GM10266 (cell line): ENCODE measurements around the gene MZT1.

Experiments used
- DNase-seq: peaks from one replicate; pipeline ENCODE4 v3.0.0; 2012; ENCODE audit errors: extremely low spot score
- TF ChIP-seq, protein P1 (sequence below): IDR thresholded peaks from 2 replicates; pipeline ENCODE4 v1.5.1; 2012; ENCODE audit warnings: mild to moderate bottlenecking, low read depth; ENCODE audit not compliant: control insufficient read depth, insufficient read depth; ENCODE audit errors: missing control alignments

Gene MZT1

DNA sequence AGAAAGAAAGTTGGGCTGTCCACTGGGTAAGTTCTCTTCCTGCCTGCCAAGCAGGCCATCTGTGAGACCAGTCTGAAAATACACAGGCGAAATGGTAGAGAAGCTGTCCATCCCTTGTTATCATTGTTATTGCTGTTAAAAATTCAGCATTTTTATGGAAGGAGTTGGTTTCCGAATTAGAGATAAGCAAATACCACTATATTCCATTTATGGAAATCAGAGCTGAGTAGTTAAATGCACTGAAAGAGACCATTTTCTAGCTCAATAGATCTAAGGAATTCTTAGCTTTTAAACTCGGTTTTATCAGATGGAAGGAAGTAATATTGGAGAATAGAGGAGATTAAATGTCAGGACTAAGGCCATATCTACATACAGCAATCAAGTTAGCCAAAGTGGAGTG lies 40.7 kb downstream of the MZT1 start:
- DNase-seq: no peak
- TF ChIP-seq, protein P1, sequence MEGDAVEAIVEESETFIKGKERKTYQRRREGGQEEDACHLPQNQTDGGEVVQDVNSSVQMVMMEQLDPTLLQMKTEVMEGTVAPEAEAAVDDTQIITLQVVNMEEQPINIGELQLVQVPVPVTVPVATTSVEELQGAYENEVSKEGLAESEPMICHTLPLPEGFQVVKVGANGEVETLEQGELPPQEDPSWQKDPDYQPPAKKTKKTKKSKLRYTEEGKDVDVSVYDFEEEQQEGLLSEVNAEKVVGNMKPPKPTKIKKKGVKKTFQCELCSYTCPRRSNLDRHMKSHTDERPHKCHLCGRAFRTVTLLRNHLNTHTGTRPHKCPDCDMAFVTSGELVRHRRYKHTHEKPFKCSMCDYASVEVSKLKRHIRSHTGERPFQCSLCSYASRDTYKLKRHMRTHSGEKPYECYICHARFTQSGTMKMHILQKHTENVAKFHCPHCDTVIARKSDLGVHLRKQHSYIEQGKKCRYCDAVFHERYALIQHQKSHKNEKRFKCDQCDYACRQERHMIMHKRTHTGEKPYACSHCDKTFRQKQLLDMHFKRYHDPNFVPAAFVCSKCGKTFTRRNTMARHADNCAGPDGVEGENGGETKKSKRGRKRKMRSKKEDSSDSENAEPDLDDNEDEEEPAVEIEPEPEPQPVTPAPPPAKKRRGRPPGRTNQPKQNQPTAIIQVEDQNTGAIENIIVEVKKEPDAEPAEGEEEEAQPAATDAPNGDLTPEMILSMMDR: no peak

GRCh38 chr13:72680353-72680752 lies 47.1 kb downstream of the MZT1 start:
- TF ChIP-seq, protein P1: no peak
- no peak for DNase-seq

GRCh38 chr13:72678312-72678711 lies 49.1 kb downstream of the MZT1 start:
- TF ChIP-seq, protein P1: no peak
- DNase-seq: no peak

GRCh38 chr13:72677431-72677830 lies 50.0 kb downstream of the MZT1 start:
- DNase-seq: no peak
- TF ChIP-seq, protein P1: no peak

DNA sequence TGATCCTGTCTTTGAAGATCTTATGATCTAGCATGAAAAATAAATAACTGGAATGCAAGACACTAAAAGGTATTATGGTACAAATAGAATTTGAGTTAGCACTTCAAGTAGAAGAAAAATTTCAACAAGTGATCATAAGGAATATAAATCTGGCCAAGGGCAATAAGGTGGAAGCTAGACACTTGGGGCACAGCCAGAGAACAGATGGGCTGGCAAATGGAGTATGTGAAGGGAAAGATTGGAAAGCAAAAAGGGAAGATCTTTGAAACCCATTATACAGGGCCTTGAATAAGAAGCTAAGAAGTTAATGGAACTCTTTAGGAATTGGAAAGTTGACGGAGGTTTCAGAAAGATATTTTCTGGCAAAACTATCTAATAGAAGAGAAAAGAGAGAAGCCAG lies 61.0 kb downstream of the MZT1 start:
- TF ChIP-seq, protein P1: no peak
- no peak for DNase-seq

- TF ChIP-seq, protein P1: no peak
- DNase-seq: no peak
These were observed 64.9 kb downstream of the MZT1 start for GRCh38 chr13:72662548-72662947.
